Stimulated activated CD8-positive, alpha-beta memory T cell treated with anti-CD3 and anti-CD28 coated beads, Interleukin-2, amount 100 ng/mL, for 48 hours (primary cell): ENCODE results near the gene HPS4.
"Not testable (repeated sequence)": the region's sequence is repeated elsewhere in the genome, so short reads cannot be mapped to it uniquely, and the experiment has no call there.

Experiments
- DNase-seq, 2 donors: peaks; one replicate each; pipeline ENCODE4 v3.0.0-alpha.2; 2020; ENCODE audit warnings: low read depth in 2 of 2

HPS4 gene

DNA sequence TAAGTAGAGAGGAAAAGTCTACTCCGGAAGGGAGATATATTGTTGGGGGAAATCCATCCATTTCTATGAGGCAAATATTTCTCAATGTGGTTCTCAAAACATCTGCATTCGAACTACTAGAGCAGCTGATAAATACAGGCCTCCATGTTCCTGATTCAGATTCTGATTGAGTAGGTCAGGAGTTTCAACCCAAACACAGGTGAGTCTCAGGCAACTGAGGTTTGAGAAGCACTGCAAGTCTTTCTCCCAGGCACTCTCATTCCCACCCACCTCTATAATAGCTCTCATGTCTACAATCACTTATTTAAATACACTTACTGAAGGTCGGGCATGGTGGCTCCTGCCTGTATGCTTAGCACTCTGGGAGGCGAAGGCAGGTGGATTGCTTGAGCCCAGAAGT lies 69.2 kb downstream of the HPS4 start:
- DNase-seq: no peak

DNA sequence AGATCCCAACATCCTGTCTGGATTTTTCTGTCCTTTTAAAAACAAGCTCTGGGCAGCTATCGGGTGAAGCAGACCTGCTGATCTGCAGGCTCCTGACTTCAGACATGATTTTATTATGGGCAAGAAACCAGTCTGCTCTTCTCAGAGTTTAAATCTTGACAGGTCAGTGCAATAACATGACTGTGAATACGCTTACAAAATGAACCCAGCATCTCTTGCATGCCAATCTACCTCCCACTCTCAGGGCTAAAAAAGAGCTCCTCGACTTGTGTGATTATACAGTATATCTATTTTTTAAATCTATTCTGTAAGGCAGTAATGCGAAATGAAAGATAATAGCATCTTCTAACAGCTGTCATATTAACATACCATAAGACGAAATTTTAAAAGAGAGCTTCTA lies 73.2 kb downstream of the HPS4 start:
- no peak for DNase-seq

DNA sequence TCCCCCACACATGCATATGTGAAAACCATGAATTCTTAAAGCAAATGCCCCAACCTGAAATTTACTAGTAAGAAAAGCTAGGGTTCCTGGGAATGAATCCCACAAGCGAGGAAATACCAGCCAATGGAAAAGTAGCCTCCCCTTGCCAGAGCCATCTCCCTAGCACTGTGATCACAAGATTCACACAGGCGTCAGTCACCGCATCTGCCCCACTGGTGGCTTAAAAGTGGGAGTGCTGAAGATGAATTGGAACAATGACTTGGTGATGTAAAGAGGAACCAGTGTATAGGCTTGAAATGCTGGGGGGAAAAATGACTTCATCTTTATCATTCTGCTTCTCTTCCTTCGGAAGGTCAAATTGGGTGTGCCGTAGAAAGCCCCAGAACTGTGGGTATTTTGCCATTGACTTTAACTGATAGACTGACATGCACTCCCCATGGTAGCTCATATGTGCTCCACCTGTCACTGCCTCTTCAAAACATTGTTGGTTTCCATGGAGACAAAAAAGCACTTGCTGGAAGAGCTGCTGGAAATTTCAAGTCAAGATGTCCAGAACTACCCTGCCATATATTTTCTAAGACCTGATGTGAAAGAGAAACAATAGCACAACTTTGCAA lies 73.8 kb downstream of the HPS4 start:
- no peak for DNase-seq

DNA sequence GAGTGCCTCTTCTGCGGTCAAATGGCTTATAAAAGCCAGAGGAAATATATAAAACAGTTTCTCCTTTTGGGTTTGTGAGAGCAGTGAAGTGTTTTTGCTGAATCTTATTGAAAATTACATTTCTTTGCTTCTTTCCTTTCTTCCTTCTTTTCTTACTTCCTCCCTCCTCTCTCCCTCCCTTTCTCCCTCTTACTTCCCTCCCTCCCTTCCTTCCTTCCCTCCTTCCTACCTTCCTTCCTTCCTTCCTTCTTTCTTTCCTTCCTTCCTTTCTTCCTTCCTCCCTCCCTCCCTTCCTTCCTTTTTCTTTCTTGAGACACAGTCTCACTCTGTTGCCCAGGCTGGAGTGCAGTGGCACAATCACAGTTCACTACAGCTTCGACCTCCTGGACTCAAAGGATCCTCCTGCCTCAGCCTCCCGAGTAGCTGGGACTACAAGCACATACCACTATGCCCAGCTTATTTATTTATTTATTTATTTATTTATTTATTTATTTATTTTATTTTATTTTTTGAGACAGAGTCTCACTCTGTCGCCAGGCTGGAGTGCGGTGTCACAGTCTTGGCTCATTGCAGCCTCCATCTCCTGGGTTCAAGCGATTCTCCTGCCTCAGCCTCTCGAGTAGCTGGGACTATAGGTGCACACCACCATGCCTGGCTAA lies 74.9 kb downstream of the HPS4 start:
- DNase-seq: not testable (repeated sequence)

DNA sequence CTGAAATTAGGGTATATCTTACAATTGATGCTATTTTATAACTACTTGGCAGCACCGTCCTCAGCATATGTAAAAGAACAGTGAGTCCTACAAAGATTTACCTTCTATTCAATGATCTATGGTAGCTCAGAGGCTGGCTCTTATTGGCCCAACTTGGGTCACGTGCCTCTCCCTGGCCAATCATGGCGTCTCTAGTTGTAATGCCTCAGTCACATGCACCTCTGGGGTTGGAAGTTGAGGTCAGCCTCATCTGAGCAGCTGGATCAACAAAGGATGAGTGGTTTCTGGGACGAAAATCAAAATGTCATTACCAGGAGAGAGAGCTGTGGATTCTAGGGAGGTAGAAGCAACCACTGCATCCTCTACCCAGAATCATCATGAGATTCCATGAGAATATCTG lies 77.5 kb downstream of the HPS4 start:
- no peak for DNase-seq

DNA sequence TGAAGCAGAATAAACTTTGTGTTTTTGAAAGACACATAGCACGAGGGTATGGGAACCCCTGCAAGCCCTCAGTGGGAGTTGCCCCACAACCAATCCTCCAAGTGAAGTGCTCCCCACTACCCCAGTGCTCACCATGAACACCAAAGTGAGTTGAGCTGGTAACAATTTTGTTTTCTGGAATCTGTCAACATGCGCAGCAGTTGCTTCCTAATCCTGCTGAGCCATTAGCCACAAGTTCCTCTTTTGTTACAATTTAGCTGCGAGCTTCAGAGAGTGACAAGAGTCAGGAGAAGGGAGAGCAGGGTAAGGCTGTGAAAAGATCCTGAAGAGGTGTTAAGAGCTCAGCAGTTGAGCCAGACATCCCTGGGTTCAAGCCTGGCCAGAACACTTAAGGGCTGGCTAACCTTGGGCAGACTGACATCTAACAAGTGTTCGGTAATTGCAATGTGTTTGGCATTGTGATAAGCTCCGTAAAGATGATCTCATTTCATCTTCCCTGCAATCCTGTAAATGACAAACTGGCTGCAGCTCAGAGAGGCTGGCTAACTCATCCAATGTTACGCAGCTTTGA lies 78.6 kb downstream of the HPS4 start:
- DNase-seq: no peak

DNA sequence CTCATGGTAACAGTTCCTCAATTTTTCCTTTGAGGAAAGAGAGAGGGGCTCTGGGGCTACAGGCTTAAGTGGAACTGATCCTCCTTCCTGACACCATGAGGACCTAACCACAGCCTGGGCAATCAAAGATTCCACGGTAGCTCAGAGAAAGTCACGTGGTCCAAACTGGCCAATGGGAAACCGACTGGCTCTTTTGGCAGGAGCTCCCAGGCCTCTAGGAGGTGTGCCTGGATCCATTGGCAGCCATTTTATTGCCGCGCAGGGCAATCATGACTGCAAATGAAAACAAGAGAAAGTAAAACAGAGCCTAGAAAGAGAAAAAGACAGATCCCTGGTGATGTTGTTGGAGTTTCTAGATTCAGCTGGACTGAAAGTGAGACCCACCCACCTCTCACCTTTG lies 81.9 kb downstream of the HPS4 start:
- no peak for DNase-seq
